ENCODE measurements around the gene SLF1.

The SLF1 gene

GRCh38 chr5:94715768-94716167 is 97.3 kb downstream of the SLF1 start:
- Histone ChIP-seq H3K79me2 (ENCODE audit: control insufficient read depth, insufficient read depth, low read length) (no peaks in the 10 kb centered on the region), H3K9ac (ENCODE audit: low read length) (no peak overlapping the region), H3K36me3 (ENCODE audit: control insufficient read depth, insufficient read depth, low read length) (peaks cover 5% of the 10 kb centered on the region), H3K27ac (ENCODE audit: low read depth, low read length) (no peak overlapping the region), H3K56ac (ENCODE audit: low read length) (no peak overlapping the region), H2BK15ac (replicated peaks; ENCODE audit: low read depth) (no peak overlapping the region), H2AK5ac (ENCODE audit: low read length) (no peak overlapping the region), H3K27me3 (ENCODE audit: insufficient read depth, low read length, poor library complexity) (no peaks in the 10 kb centered on the region), H4K5ac (ENCODE audit: low read length) (no peak overlapping the region), H2BK5ac (ENCODE audit: low read length) (no peak overlapping the region), H3K4me1 (ENCODE audit: control insufficient read depth, low read depth, low read length) (no peaks in the 10 kb centered on the region), H3K4me3 (ENCODE audit: low read length) (no peak overlapping the region), H3K4ac (ENCODE audit: low read depth, low read length) (no peak overlapping the region), H3K18ac (ENCODE audit: low read length) (no peak overlapping the region), H3K79me1 (ENCODE audit: low read length) (no peaks in the 10 kb centered on the region), H4K8ac (ENCODE audit: low read depth, low read length) (no peak overlapping the region), H3K23ac (ENCODE audit: low read length) (no peak overlapping the region), H3K4me2 (ENCODE audit: low read length) (no peak overlapping the region), H2BK120ac (ENCODE audit: low read depth, low read length) (no peak overlapping the region)
- no CpG with 5 or more reads among the region's 3 CpGs for WGBS (ENCODE audit: extremely low coverage, insufficient coverage, low lambda C conversion rate)
- no peak for DNase-seq

GRCh38 chr5:94725142-94725541 is 106.7 kb downstream of the SLF1 start:
- H2AK5ac ChIP-seq (ENCODE audit: low read length): no peak overlapping the region
- 100% methylated on average over 1 of the region's 1 CpG for WGBS (ENCODE audit: extremely low coverage, insufficient coverage, low lambda C conversion rate)
- DNase-seq: peak; percentile 74
- no peak overlapping the region for H2BK5ac ChIP-seq (ENCODE audit: low read length)
- peak overlapping the region; percentile 61 for H3K27ac ChIP-seq (ENCODE audit: low read depth, low read length)
- no peak overlapping the region for H3K23ac ChIP-seq (ENCODE audit: low read length)
- no peaks in the 10 kb centered on the region for H3K27me3 ChIP-seq (ENCODE audit: insufficient read depth, low read length, poor library complexity)
- H3K4ac ChIP-seq (ENCODE audit: low read depth, low read length): no peak overlapping the region
- H3K18ac ChIP-seq (ENCODE audit: low read length): no peak overlapping the region
- H2BK120ac ChIP-seq (ENCODE audit: low read depth, low read length): no peak overlapping the region
- no peak overlapping the region for H3K4me2 ChIP-seq (ENCODE audit: low read length)
- no peak overlapping the region for H3K9ac ChIP-seq (ENCODE audit: low read length)
- H3K79me1 ChIP-seq (ENCODE audit: low read length): no peaks in the 10 kb centered on the region
- no peaks in the 10 kb centered on the region for H3K79me2 ChIP-seq (ENCODE audit: control insufficient read depth, insufficient read depth, low read length)
- no peak overlapping the region for H3K4me3 ChIP-seq (ENCODE audit: low read length)
- no peak overlapping the region for H3K56ac ChIP-seq (ENCODE audit: low read length)
- no peak overlapping the region for H4K8ac ChIP-seq (ENCODE audit: low read depth, low read length)
- no peaks in the 10 kb centered on the region for H3K4me1 ChIP-seq (ENCODE audit: control insufficient read depth, low read depth, low read length)
- no peak overlapping the region for H2BK15ac ChIP-seq (replicated peaks; ENCODE audit: low read depth)
- H4K5ac ChIP-seq (ENCODE audit: low read length): no peak overlapping the region
- no peaks in the 10 kb centered on the region for H3K36me3 ChIP-seq (ENCODE audit: control insufficient read depth, insufficient read depth, low read length)

GRCh38 chr5:94731471-94731870 is 113.0 kb downstream of the SLF1 start:
- no peak overlapping the region for H4K8ac ChIP-seq (ENCODE audit: low read depth, low read length)
- no peak overlapping the region for H2BK5ac ChIP-seq (ENCODE audit: low read length)
- no CpG with 5 or more reads among the region's 1 CpG for WGBS (ENCODE audit: extremely low coverage, insufficient coverage, low lambda C conversion rate)
- H3K79me1 ChIP-seq (ENCODE audit: low read length): no peaks in the 10 kb centered on the region
- no peak overlapping the region for H2BK15ac ChIP-seq (replicated peaks; ENCODE audit: low read depth)
- H2BK120ac ChIP-seq (ENCODE audit: low read depth, low read length): no peak overlapping the region
- H4K5ac ChIP-seq (ENCODE audit: low read length): no peak overlapping the region
- no peak overlapping the region for H3K23ac ChIP-seq (ENCODE audit: low read length)
- H3K4me1 ChIP-seq (ENCODE audit: control insufficient read depth, low read depth, low read length): no peaks in the 10 kb centered on the region
- DNase-seq: no peak
- H3K9ac ChIP-seq (ENCODE audit: low read length): no peak overlapping the region
- no peak overlapping the region for H3K27ac ChIP-seq (ENCODE audit: low read depth, low read length)
- H3K27me3 ChIP-seq (ENCODE audit: insufficient read depth, low read length, poor library complexity): no peaks in the 10 kb centered on the region
- no peak overlapping the region for H3K4me2 ChIP-seq (ENCODE audit: low read length)
- H3K36me3 ChIP-seq (ENCODE audit: control insufficient read depth, insufficient read depth, low read length): no peaks in the 10 kb centered on the region
- no peak overlapping the region for H3K4me3 ChIP-seq (ENCODE audit: low read length)
- no peaks in the 10 kb centered on the region for H3K79me2 ChIP-seq (ENCODE audit: control insufficient read depth, insufficient read depth, low read length)
- no peak overlapping the region for H3K18ac ChIP-seq (ENCODE audit: low read length)
- H3K56ac ChIP-seq (ENCODE audit: low read length): no peak overlapping the region
- H2AK5ac ChIP-seq (ENCODE audit: low read length): no peak overlapping the region
- no peak overlapping the region for H3K4ac ChIP-seq (ENCODE audit: low read depth, low read length)

- no peak overlapping the region for H4K5ac ChIP-seq (ENCODE audit: low read length)
Observed at GRCh38 chr5:94736498-94736897, 118.0 kb downstream of the SLF1 start.

GRCh38 chr5:94740286-94740685 is 121.8 kb downstream of the SLF1 start:
- H3K36me3 ChIP-seq (ENCODE audit: control insufficient read depth, insufficient read depth, low read length): no peaks in the 10 kb centered on the region
- H3K4me2 ChIP-seq (ENCODE audit: low read length): no peak overlapping the region
- no peak overlapping the region for H3K4me3 ChIP-seq (ENCODE audit: low read length)
- no peak overlapping the region for H3K9ac ChIP-seq (ENCODE audit: low read length)
- no peak overlapping the region for H3K18ac ChIP-seq (ENCODE audit: low read length)
- no peaks in the 10 kb centered on the region for H3K79me2 ChIP-seq (ENCODE audit: control insufficient read depth, insufficient read depth, low read length)
- DNase-seq: no peak
- H3K56ac ChIP-seq (ENCODE audit: low read length): no peak overlapping the region
- H3K27ac ChIP-seq (ENCODE audit: low read depth, low read length): no peak overlapping the region
- H4K8ac ChIP-seq (ENCODE audit: low read depth, low read length): no peak overlapping the region
- H4K5ac ChIP-seq (ENCODE audit: low read length): no peak overlapping the region
- no peak overlapping the region for H2BK15ac ChIP-seq (replicated peaks; ENCODE audit: low read depth)
- H3K23ac ChIP-seq (ENCODE audit: low read length): no peak overlapping the region
- no peaks in the 10 kb centered on the region for H3K4me1 ChIP-seq (ENCODE audit: control insufficient read depth, low read depth, low read length)
- no peak overlapping the region for H2BK120ac ChIP-seq (ENCODE audit: low read depth, low read length)
- no peaks in the 10 kb centered on the region for H3K79me1 ChIP-seq (ENCODE audit: low read length)
- no peak overlapping the region for H2BK5ac ChIP-seq (ENCODE audit: low read length)
- H2AK5ac ChIP-seq (ENCODE audit: low read length): no peak overlapping the region
- WGBS (ENCODE audit: extremely low coverage, insufficient coverage, low lambda C conversion rate): no CpG with 5 or more reads among the region's 2 CpGs
- no peaks in the 10 kb centered on the region for H3K27me3 ChIP-seq (ENCODE audit: insufficient read depth, low read length, poor library complexity)
- H3K4ac ChIP-seq (ENCODE audit: low read depth, low read length): no peak overlapping the region

More at GRCh38 chr5:94736498-94736897, 118.0 kb downstream of the SLF1 start:
- DNase-seq: no peak
- Histone ChIP-seq H3K4me2 (ENCODE audit: low read length) (no peak overlapping the region), H2BK5ac (ENCODE audit: low read length) (no peak overlapping the region), H3K79me2 (ENCODE audit: control insufficient read depth, insufficient read depth, low read length) (no peaks in the 10 kb centered on the region), H3K4me3 (ENCODE audit: low read length) (no peak overlapping the region), H2BK120ac (ENCODE audit: low read depth, low read length) (no peak overlapping the region), H4K8ac (ENCODE audit: low read depth, low read length) (no peak overlapping the region), H3K4me1 (ENCODE audit: control insufficient read depth, low read depth, low read length) (no peaks in the 10 kb centered on the region), H3K27ac (ENCODE audit: low read depth, low read length) (no peak overlapping the region), H3K36me3 (ENCODE audit: control insufficient read depth, insufficient read depth, low read length) (no peaks in the 10 kb centered on the region), H3K23ac (ENCODE audit: low read length) (no peak overlapping the region), H2BK15ac (replicated peaks; ENCODE audit: low read depth) (no peak overlapping the region), H3K56ac (ENCODE audit: low read length) (no peak overlapping the region), H2AK5ac (ENCODE audit: low read length) (no peak overlapping the region), H3K9ac (ENCODE audit: low read length) (no peak overlapping the region), H3K79me1 (ENCODE audit: low read length) (no peaks in the 10 kb centered on the region), H3K27me3 (ENCODE audit: insufficient read depth, low read length, poor library complexity) (no peaks in the 10 kb centered on the region), H3K18ac (ENCODE audit: low read length) (no peak overlapping the region), H3K4ac (ENCODE audit: low read depth, low read length) (no peak overlapping the region)
- WGBS (ENCODE audit: extremely low coverage, insufficient coverage, low lambda C conversion rate): no CpG with 5 or more reads among the region's 1 CpG

GRCh38 chr5:94742852-94743251 is 124.4 kb downstream of the SLF1 start:
- Histone ChIP-seq H3K9ac (ENCODE audit: low read length) (no peak overlapping the region), H3K56ac (ENCODE audit: low read length) (no peak overlapping the region), H4K5ac (ENCODE audit: low read length) (no peak overlapping the region), H2BK5ac (ENCODE audit: low read length) (no peak overlapping the region), H3K4me1 (ENCODE audit: control insufficient read depth, low read depth, low read length) (no peaks in the 10 kb centered on the region), H2BK120ac (ENCODE audit: low read depth, low read length) (no peak overlapping the region), H2BK15ac (replicated peaks; ENCODE audit: low read depth) (no peak overlapping the region), H2AK5ac (ENCODE audit: low read length) (no peak overlapping the region), H3K79me2 (ENCODE audit: control insufficient read depth, insufficient read depth, low read length) (no peaks in the 10 kb centered on the region), H4K8ac (ENCODE audit: low read depth, low read length) (no peak overlapping the region), H3K18ac (ENCODE audit: low read length) (no peak overlapping the region), H3K79me1 (ENCODE audit: low read length) (no peaks in the 10 kb centered on the region), H3K4me3 (ENCODE audit: low read length) (no peak overlapping the region), H3K27me3 (ENCODE audit: insufficient read depth, low read length, poor library complexity) (no peaks in the 10 kb centered on the region), H3K4ac (ENCODE audit: low read depth, low read length) (no peak overlapping the region), H3K4me2 (ENCODE audit: low read length) (no peak overlapping the region), H3K23ac (ENCODE audit: low read length) (no peak overlapping the region), H3K36me3 (ENCODE audit: control insufficient read depth, insufficient read depth, low read length) (no peaks in the 10 kb centered on the region), H3K27ac (ENCODE audit: low read depth, low read length) (no peak overlapping the region)
- DNase-seq: no peak
- no CpG with 5 or more reads among the region's 4 CpGs for WGBS (ENCODE audit: extremely low coverage, insufficient coverage, low lambda C conversion rate)

All from mesendoderm (in vitro differentiated cells).